HG02571 (cell line): ENCODE results near the gene ACBD5.
"Not testable (repeated sequence)": the region's sequence is repeated elsewhere in the genome, so short reads cannot be mapped to it uniquely, and the experiment has no call there.

Experiments
- ATAC-seq: cut with Tn5 transposase; IDR thresholded peaks from one replicate; pipeline ENCODE4 v1.9.1; 2021; ENCODE audit warnings: mild to moderate bottlenecking, moderate library complexity; ENCODE audit not compliant: unreplicated experiment

Gene ACBD5, protein sequence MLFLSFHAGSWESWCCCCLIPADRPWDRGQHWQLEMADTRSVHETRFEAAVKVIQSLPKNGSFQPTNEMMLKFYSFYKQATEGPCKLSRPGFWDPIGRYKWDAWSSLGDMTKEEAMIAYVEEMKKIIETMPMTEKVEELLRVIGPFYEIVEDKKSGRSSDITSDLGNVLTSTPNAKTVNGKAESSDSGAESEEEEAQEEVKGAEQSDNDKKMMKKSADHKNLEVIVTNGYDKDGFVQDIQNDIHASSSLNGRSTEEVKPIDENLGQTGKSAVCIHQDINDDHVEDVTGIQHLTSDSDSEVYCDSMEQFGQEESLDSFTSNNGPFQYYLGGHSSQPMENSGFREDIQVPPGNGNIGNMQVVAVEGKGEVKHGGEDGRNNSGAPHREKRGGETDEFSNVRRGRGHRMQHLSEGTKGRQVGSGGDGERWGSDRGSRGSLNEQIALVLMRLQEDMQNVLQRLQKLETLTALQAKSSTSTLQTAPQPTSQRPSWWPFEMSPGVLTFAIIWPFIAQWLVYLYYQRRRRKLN

DNA sequence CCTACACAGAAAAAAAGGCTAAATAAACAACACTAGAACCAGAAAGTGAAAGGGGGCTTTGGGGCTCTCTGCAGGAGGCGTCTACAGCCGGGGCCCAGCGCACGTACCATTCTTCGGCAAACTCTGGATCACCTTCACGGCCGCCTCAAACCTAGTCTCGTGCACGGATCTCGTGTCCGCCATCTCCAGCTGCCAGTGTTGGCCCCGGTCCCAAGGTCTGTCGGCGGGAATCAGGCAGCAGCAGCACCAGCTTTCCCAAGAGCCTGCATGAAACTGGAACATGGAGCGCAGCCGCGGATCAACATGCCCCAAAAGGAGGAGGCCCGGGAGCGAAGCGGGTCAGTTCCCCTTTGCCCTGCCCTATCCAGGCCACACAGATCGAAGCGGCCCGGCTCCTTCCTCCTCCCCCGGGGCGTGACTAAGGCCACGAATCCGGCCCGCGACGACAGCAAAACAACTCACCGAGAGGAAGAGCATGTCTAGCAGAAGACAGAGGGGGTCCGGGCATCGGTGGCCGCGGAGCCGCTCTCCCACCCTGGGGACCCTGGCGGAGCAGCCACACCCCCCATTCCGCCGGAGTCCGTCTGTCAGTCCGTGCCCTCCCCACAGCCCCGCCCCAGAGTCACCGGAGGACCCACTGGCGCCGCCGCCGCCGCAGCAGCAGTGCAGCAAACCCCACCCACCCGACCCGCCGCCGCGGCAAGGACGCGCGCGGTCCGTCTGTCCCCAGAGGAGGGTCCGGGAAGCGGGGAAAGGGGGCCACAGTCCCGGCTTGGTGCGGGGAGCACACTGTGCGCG, at the start of gene ACBD5:
TSS of gene ACBD5 (minus strand) at position 586 of the 798 bp plus-strand sequence. CDS start at position 477, 109 bp downstream.
- ATAC-seq: peak; percentile 50

DNA sequence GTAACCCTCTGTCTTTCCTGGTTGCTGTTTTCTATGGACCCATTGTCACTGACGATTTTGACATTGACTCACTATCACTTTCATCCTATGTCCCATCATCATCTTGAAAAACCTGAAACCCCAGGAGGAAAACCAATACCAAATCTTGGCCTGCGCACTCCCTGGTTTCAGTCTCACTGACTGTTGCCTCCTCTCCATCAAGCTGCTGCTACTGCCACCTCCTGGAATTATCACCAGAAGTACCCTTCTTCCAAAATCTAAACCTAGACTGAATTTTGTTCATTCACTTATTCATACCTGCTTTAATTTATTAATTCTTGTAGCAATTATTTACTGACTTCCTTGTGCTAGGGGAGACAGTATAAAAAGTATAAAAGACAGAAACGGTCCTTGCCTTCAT, 44.5 kb upstream of the ACBD5 start:
- ATAC-seq: no peak

DNA sequence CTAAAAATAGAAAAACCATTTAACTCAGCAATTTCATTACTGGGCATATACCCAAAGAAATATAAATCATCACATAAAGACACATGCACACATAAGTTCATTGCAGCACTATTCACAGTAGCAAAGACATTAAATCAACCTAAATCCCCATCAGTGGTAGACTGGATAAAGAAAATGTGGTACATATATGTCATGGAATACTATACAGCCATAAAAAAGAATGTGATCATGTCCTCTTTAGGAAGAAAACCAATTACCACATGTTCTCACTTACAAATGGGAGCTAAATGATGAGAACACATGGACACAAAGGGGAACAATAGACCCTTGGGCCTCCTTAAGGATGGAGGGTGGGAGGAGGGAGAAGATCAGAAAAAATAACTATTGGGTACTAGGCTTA, 36.0 kb upstream of the ACBD5 start:
- ATAC-seq: no peak

DNA sequence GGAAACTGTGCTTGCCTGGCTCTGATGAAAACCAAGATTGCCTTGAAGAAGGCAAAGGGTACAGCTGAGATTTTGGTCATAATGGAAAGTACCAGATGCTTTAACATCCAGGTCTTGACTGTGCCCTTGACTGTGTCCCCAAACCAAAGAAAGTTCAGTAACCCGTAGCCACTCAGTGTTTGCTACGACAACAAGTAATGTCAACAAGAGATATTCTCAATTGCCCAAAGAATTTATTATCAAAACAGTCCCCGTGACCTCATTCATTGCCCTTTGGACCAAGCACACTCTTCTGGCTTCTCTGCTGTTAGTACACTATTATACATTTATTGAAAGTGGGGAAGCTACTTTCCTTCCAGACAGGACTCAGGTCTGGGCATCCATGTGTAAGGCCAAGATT, 25.4 kb upstream of the ACBD5 start:
- ATAC-seq: not testable (repeated sequence)

DNA sequence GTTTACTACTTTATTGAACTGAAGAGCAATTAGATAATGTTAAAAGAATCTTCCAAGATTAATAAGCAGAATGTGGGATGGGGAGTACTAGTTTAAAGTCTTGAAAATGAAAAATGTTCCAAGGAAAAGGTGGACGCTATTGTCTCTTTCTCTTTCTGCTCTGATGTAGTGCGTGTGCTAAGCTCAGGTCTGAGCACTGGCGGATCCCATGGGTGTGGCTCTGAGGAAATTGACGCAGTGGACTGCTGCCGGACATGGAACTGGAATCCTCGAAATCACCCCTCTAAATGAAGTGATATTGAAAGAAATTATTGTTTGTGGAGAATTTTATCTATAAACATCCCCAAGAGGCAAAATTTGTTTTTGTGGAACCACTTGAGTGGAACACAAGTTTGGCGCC, 22.2 kb upstream of the ACBD5 start:
- not testable (repeated sequence) for ATAC-seq

DNA sequence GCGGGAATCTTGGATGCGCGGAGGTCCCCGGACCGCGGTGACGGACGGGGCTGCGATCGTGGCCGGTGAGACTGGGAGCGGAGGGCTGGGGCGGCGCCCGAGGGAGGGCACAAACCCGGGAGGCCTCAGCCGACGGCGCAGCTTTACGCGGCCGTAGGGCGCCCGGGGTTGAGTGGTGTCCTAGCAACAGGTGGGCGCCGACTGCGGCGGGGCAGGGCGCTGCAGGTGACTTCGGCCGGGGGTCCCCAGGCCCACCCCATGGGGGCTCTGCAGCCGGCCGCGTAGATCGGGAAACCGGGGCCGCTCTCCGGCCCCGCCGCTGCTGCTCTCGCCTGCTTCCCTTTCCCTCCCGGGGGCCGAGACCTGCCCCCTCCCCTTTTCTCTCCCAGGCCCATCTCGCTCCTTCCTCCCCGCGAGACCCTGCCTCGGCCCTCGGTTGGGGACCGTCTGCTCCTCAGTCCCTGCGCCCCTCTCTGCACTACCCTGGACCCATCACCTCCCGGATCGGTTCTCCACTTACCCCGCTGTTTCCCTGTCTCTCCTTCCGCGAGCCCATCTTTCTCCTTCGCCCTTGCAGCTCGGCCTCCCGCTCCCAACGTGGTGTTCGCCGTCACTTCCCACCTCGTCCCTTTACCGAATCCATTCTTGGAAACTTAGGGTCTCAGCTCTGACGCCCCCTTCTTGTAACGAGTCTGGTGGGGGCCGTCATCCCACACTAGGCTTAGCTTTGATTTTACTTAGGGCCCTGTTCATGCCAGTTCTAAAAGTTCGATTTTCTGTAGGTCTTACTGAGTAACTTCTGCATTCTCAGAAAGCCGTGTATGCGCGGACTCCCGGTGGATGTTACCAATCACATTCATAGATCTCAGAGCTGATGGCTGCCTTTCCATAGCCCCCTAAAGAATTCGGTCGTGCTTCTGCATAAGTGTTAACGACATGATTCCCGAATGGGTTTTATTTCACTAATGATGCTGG, 18.5 kb upstream of the ACBD5 start:
- ATAC-seq: no peak

DNA sequence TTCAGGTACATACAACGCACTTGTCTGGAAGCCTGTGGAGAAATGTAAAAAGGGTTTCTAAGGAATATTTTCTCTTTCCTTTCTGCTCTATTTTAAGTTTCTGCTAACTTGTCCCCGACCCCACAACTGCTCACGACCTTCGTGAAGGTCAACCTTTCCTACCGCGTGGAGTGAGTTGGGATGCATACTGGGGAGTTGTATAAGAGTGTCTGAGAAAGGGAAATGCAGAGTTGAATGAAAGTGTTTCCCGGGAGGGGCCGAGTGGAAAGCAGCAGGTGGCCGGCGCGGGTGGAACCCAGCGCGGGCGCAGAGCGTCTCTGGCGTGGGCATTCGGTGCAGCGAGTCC, 17.9 kb upstream of the ACBD5 start:
- ATAC-seq: no peak

DNA sequence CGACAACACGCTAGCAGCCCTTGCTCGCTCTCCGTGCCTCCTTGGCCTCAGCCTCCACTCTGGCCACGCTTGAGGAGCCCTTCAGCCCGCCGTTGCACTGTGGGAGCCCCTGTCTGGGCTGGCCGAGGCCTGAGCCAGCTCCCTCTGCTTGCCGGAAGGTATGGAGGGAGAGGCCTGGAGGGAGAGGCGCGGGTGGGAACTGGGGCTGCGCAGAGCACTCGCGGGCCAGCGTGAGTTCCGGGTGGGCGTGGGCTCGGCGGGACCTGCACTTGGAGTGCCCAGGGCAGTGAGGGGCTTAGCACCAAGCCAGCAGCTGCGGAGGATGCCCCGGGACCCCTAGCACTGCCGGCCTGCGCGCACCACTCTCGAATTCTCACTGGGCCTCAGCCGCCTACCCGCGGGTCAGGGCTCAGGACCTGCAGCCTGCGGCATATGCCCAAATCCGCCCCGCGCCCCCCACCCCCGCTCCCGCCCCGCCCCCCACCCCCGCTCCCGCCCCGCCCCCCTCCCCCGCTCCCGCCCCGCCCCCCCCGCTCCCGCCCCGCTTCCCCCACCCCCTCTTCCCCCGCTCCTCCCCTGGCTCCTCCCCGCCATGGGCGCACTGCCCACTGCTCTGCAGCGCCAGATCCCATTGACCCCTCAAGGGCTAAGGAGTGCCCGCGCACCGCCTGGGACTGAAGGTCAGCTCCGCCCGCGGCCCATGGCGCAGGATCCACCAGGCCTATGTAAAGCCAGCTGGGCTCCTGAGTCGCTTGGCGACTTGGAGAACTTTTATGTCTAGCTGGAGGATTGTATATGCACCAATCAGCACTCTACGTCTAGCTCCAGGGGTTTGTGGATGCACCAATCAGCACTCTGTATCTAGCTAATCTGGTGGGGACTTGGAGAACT, 15.9 kb upstream of the ACBD5 start:
- no peak for ATAC-seq

DNA sequence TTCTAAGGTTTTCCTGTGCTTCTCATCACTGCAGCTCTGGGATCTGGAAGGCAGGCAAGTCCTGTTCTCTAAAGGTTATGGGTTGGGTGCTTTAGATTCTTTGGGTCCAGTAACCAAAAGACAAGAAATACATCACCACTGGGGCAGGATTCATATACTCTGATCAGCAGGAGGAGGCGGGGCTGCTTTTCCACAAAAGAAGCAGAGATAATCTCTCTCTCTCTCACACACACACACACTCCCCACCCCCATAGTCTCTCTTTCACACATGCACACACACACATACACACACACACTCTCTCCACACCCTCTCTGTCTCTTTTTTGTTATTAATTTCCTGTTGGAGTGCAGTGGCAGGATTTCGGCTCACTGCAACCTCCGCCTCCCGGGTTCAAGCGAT, 13.0 kb upstream of the ACBD5 start:
- ATAC-seq: no peak

DNA sequence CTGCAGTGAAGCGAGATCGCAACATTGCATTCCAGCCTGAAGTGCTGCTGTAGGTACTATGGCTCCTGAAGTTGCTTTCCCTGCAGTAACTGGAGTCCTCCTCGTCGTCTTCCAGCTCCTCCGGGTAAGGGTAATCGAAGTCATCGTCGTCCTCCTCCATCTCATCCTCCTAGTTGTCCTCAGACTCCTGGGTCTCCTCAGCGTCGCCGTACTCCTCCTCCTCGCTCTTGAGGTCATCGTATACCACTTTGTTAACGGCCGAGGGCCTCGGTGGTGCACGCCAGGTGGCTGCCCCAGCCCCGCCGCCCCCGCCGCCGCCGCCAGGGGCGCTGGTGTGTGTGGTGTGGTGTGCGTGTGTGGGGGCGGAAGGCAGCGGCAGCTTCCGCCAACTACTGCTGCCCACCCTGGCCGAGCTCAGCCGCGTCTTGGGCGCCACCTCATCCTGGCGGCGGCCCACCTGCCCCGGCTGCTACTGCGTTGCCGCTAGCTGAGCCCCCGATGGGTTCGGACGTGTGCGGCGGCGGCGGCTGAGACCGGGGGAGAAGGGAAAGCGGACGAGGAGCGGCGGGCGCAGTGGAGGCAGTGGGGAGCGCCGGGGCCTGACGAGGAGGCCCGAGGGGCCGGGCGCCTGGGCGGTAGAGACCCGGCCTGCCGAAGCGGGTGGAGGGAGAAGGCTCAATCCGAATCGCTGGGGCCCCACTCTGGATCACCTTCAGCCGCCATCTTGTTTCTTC, 11.8 kb upstream of the ACBD5 start:
- ATAC-seq: peak; percentile 99

DNA sequence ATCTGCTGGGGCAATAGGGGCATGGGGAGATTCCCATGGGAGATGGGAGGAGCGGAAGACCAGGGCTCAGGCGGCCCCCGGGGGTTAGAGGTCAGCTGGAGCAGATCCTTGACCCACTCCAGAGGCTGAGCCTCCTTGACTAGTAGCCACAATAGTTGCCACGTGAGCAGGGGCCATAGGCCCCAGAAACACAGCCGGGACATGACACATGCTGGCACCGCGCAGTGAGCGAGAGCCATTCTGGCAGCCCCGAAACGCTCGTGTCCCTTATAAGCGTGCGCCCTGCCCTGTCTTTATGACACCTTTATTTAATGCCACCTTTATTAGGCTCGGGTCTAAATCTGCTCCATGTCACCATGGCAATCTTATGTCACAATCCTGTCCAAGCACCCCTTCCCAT, 11.0 kb upstream of the ACBD5 start:
- no peak for ATAC-seq

DNA sequence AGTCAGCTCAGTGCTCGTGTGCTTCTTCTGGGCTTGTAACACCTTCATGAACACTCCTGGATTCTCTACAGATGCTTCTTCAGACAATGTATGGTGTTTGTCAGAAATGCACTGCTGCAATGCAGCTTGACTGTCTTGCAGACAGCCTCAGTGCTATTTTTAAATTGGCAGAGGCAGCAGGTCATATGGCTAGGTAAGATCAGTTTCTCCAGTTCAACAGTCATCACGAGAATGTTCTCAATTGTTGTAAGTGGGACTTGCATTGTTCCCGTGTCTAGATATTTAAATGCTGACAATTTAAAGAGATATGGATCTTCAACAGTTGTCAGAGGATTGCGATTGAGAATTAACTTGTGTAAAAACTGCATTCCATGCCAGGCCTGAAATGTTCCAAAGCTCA, 7.6 kb upstream of the ACBD5 start:
- ATAC-seq: no peak

DNA sequence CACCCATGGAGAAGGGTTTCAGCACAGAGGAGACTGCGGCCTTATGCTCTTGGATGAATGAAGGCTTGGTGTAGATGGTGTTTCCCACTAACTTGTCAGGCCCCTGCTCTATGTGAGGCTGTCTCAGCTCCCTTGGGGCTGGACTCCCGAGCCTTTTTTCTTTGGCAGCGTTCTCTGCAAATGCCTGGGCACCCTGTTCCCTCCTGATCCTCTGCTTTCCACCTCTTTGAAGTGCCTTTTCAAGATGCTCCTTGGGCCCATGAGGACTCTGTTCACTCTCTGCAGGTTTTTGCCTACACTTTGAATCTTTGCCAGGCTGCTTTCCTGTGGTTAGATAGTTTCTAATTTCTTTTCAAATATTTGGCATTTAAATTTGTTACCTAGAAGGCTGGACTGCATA, 6.8 kb upstream of the ACBD5 start:
- no peak for ATAC-seq

DNA sequence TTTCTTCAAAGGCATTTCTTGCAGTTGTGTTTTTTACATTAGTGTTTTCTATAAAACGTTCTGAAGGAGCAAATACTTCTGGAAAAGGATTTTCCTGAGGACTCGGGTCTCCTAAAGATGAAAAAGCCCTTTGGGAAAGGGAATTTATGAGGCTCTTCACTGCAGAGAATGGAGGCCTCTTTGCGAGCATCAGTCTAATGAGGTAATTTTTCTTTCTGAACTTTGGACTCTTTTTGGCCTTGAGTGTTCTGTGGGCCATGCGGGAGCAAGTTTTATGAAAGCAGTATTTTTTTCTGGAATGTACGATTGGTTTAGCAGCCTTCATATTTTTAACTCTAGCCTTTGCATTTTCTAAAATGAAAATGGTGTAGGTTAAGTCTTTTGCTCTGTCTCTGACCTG, 6.4 kb upstream of the ACBD5 start:
- ATAC-seq: no peak

DNA sequence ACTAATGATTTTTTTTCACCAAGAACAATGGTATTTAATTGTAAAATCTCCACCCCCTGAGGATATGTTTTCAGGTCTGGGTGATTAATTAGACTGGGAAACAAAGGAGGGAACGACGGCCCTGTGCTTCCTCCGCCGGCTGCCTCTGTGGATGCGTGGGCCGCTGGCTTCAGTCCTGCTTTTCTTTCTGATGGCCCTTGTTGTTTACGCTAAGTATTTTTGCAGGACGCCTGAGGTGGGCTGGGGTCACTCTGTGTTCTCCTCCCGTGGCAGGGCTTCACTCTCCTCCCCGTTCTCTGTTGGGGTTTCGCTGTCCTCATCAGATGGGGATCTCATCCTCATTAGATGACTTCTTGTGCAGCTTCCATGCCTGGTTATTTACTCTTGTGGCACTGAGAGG, 5.2 kb upstream of the ACBD5 start:
- no peak for ATAC-seq

DNA sequence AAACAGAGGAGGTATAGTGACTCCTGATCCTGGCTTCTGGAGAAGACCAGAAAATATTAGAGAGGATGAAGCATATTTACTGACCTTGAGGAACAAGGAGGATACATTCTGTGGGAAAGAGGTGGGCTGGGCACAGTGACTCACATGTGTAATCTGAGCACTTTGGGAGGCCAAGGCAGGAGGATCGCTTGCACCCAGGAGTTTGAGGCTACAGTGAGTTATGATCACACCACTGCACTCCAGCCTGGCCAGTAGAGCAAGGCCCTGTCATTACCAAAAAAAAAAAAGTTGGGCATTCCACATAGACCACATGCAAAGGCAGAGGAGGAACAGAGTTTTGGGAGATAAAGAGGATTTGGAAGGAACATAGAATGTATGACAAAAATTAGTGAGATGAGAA, 4.4 kb upstream of the ACBD5 start:
- no peak for ATAC-seq

DNA sequence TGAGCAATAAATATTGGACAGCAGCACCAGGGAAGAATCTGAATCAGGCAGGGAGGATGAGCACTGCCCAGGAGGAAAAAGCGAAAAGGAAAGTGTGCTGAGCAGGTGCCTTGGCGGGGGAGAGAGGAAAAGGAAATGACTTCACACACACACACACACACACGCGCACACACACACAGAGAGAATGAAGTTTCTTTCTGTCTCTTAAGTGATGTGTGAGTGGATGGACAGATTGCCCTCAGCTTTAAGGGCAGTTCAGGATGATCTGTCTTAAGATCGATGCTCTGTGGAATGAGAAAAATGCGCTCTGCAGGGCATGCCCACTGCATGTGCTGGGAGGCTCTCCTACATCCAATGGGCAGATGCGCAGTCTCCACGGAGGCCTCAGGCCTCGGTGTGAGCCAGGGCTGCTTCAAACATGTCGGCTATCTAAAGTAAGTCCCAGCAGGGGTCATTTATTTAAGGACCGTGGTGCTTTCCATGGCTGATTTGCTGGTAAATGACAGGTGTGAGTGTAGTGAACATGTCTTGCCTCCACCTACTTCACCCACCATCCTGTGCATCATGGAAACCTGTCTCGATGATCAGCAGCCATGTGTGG, 2.5 kb upstream of the ACBD5 start:
- peak; percentile 27 for ATAC-seq

DNA sequence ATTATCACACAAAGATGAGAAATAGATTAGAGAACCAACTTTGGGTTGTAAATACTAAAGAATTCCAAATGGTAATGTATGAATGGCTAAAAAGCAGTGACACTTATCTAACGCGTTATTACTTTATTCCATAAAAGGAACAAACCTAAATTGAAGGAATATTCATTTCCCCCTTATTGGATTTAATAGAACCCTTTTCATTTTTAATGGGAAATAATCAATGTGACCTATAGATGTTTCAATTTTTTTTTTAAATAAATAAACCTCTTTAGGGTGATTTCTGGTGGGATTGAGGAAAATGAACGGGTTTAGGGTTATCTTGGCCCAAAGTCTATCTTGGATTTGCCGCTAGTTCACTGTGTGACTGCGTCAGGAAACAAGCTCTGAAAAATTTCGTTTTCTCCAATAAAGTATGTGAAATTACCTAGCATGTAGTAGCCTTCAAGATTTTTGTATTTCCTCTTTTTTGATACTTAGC, 1.9 kb upstream of the ACBD5 start:
- no peak for ATAC-seq
